Right hindlimb (tissue), 1 donor: Measurements from ENCODE around the gene MCL1.

Experiments used
- DNase-seq: peaks from one replicate; pipeline ENCODE4 v3.0.0-alpha.2; 2018

Gene MCL1

GRCh38 chr1:150536836-150537731 lies 42.3 kb downstream of the MCL1 start:
- DNase-seq = no peak

GRCh38 chr1:150535511-150536287 lies 43.7 kb downstream of the MCL1 start:
- DNase-seq = no peak

- no peak for DNase-seq
Observed at GRCh38 chr1:150534002-150534401, 45.4 kb downstream of the MCL1 start.

GRCh38 chr1:150532860-150533259 lies 46.5 kb downstream of the MCL1 start:
- no peak for DNase-seq

DNA sequence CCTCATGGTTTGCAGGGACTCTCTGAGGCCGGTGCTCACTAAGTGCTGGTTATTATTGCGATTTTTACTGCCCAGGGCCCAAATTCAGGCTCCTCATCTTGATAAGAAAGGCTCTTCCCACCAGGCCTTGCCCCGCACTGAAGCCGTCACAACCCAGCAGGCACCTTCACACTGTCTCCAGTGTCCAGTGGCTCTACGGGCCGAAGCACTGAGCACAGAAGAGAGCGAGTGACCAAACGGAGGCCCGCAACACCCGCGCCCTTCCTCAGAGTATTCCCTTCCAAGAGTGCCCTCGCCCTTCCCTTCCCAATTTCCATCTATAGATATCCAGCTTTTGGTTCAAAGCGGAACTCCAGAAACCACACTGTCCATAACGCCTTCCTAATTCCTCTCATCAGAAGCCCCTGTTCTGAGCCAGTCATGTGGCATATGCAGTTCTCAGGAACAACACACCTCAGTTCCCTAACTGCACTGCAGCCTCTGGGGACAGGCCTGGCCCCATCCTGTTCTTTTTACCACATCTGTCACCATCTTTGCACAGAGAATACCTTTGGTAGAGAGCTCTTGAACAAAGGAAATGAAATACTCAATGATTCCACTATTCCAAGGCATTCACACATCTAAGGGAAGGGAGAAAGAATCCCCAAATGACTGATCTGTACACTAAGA lies 48.8 kb downstream of the MCL1 start:
- no peak for DNase-seq

DNA sequence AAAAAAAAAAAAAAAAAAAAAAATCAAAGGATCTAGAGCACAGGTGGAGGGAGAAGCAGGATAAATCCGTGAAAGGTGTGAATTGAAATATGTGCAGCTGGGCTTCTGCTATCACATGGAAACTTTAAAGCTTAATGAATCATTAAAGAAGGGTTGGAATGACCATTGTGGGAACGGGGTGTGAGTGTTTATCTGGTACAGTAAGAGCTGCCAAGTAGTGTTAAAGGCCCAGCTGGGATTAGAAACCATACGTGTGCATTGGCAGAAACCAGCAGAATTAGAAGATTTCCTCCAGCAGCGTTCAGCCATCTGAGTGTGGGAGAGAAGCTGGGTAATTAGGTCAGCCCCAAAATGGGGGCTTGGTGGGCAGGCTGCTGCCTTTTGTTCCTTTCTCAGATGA lies 50.4 kb downstream of the MCL1 start:
- no peak for DNase-seq

- DNase-seq = no peak
Observed at GRCh38 chr1:150528196-150528595, 51.2 kb downstream of the MCL1 start.

GRCh38 chr1:150525348-150525747 lies 54.1 kb downstream of the MCL1 start:
- DNase-seq = no peak
